ENCODE measurements around the gene ARHGAP26. TPM values are rescaled to one million over a fixed set of nuclear protein-coding genes. Genes with fewer than 3 reads are reported as not detected.

ARHGAP26 gene
- polyA plus RNA-seq, 1 donor from 2014 or later, result 0.83 TPM

GRCh38 chr5:143053780-143054179, 283.6 kb downstream of the ARHGAP26 start:
- Histone ChIP-seq H4K20me1 (ENCODE audit: insufficient read depth) (no peaks in the 10 kb centered on the region), H3K9ac (ENCODE audit: low read length) (no peak overlapping the region), H3F3A (ENCODE audit: insufficient read depth, low read length, poor library complexity, severe bottlenecking) (no peaks in the 10 kb centered on the region), H3K4me3 (ENCODE audit: low read length) (no peak overlapping the region), H3K27me3 (ENCODE audit: insufficient read depth, low read depth, low read length) (no peaks in the 10 kb centered on the region), H3K4me2 (ENCODE audit: low read length) (no peak overlapping the region), H3K9me2 (ENCODE audit: insufficient read depth, low read length) (no peaks in the 10 kb centered on the region), H2AFZ (ENCODE audit: low read depth, low read length) (no peak overlapping the region), H3K27ac (ENCODE audit: low read length) (no peak overlapping the region), H3K79me2 (replicated peaks; ENCODE audit: insufficient read depth, low read length) (no peaks in the 10 kb centered on the region), H3K36me3 (ENCODE audit: insufficient read depth, low read length) (no peaks in the 10 kb centered on the region), H3K9me3 (ENCODE audit: low read length) (no peaks in the 10 kb centered on the region)
- TF ChIP-seq POLR2AphosphoS5 (IDR thresholded peaks at IDR 0.05) (no peak), TAF1 (IDR thresholded peaks at IDR 0.05; ENCODE audit: low read depth) (no peak), EP300 (conservative IDR thresholded peaks at IDR 0.05; ENCODE audit: poor library complexity, severe bottlenecking) (no peak), RAD21 (conservative IDR thresholded peaks at IDR 0.05) (no peak), MXI1 (conservative IDR thresholded peaks at IDR 0.05; ENCODE audit: poor library complexity, severe bottlenecking) (no peak), SMC3 (conservative IDR thresholded peaks at IDR 0.05; ENCODE audit: poor library complexity) (no peak), REST (IDR thresholded peaks at IDR 0.05; ENCODE audit: borderline replicate concordance) (no peak), EZH2 (IDR thresholded peaks at IDR 0.05; ENCODE audit: borderline replicate concordance, insufficient read depth, low read length, poor library complexity, severe bottlenecking) (no peak)
- TF ChIP-seq, protein P1, sequence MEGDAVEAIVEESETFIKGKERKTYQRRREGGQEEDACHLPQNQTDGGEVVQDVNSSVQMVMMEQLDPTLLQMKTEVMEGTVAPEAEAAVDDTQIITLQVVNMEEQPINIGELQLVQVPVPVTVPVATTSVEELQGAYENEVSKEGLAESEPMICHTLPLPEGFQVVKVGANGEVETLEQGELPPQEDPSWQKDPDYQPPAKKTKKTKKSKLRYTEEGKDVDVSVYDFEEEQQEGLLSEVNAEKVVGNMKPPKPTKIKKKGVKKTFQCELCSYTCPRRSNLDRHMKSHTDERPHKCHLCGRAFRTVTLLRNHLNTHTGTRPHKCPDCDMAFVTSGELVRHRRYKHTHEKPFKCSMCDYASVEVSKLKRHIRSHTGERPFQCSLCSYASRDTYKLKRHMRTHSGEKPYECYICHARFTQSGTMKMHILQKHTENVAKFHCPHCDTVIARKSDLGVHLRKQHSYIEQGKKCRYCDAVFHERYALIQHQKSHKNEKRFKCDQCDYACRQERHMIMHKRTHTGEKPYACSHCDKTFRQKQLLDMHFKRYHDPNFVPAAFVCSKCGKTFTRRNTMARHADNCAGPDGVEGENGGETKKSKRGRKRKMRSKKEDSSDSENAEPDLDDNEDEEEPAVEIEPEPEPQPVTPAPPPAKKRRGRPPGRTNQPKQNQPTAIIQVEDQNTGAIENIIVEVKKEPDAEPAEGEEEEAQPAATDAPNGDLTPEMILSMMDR (IDR thresholded peaks at IDR 0.05; ENCODE audit: poor library complexity, severe bottlenecking), result no peak

DNA sequence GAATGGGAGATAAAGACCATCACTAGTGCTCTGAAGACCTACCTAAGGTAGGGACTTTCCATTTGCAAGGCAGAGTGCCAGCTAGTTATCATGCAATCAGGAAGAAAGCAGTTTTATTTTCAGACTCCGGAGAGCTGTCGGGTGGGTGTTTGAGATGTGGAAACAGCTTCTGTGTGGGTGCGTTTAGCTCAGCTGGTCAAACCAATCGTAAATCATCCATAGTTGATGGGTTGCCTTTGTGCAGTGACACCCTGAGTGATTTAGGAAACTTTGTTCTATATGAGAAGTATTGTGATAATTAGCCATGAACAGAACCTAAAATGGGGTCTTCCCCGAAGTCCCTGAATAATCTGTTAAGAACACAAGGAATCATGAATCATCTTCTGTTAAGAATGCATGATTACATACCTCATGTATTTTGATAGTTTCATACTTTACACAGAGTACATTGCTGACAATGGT, 284.3 kb downstream of the ARHGAP26 start:
- Histone ChIP-seq H3K4me2 (ENCODE audit: low read length) (no peak overlapping the region), H3K79me2 (replicated peaks; ENCODE audit: insufficient read depth, low read length) (no peaks in the 10 kb centered on the region), H3K27me3 (ENCODE audit: insufficient read depth, low read depth, low read length) (no peaks in the 10 kb centered on the region), H3K9me3 (ENCODE audit: low read length) (no peaks in the 10 kb centered on the region), H3F3A (ENCODE audit: insufficient read depth, low read length, poor library complexity, severe bottlenecking) (no peaks in the 10 kb centered on the region), H3K27ac (ENCODE audit: low read length) (no peak overlapping the region), H3K9ac (ENCODE audit: low read length) (no peak overlapping the region), H3K4me3 (ENCODE audit: low read length) (no peak overlapping the region), H4K20me1 (ENCODE audit: insufficient read depth) (no peaks in the 10 kb centered on the region), H3K36me3 (ENCODE audit: insufficient read depth, low read length) (no peaks in the 10 kb centered on the region), H3K9me2 (ENCODE audit: insufficient read depth, low read length) (no peaks in the 10 kb centered on the region), H2AFZ (ENCODE audit: low read depth, low read length) (no peak overlapping the region)
- TF ChIP-seq SMC3 (conservative IDR thresholded peaks at IDR 0.05; ENCODE audit: poor library complexity), result no peak
- TF ChIP-seq EP300 (conservative IDR thresholded peaks at IDR 0.05; ENCODE audit: poor library complexity, severe bottlenecking), result no peak
- no peak for TF ChIP-seq RAD21 (conservative IDR thresholded peaks at IDR 0.05)
- no peak for TF ChIP-seq REST (IDR thresholded peaks at IDR 0.05; ENCODE audit: borderline replicate concordance)
- no peak for TF ChIP-seq TAF1 (IDR thresholded peaks at IDR 0.05; ENCODE audit: low read depth)
- TF ChIP-seq, protein P1 (IDR thresholded peaks at IDR 0.05; ENCODE audit: poor library complexity, severe bottlenecking), result no peak
- no peak for TF ChIP-seq EZH2 (IDR thresholded peaks at IDR 0.05; ENCODE audit: borderline replicate concordance, insufficient read depth, low read length, poor library complexity, severe bottlenecking)
- TF ChIP-seq MXI1 (conservative IDR thresholded peaks at IDR 0.05; ENCODE audit: poor library complexity, severe bottlenecking), result no peak
- no peak for TF ChIP-seq POLR2AphosphoS5 (IDR thresholded peaks at IDR 0.05)
